ENCODE data around the gene MGAM2.

- TF ChIP-seq CREB5 (CRISPR knock-in tag; IDR thresholded peaks at IDR 0.05; ENCODE audit: low read depth) (no peak), ZFP30 (CRISPR knock-in tag; IDR thresholded peaks at IDR 0.05) (no peak), PATZ1 (CRISPR knock-in tag; IDR thresholded peaks at IDR 0.05; ENCODE audit: borderline replicate concordance) (no peak), ZNF8 (CRISPR knock-in tag; IDR thresholded peaks at IDR 0.05) (no peak), ZC3H10 (CRISPR knock-in tag; IDR thresholded peaks at IDR 0.05) (no peak), ISL1 (CRISPR knock-in tag; IDR thresholded peaks at IDR 0.05) (no peak), ARNTL (CRISPR knock-in tag; IDR thresholded peaks at IDR 0.05; ENCODE audit: borderline replicate concordance, low read depth) (no peak)
Observed at GRCh38 chr7:142131439-142132185, 20.1 kb downstream of the MGAM2 start.

Data from SK-N-SH treated with all-trans-retinoic acid at 6 μM for 48 hours (cell line).